ENCODE measurements around the gene CNTFR.

Gene CNTFR

DNA sequence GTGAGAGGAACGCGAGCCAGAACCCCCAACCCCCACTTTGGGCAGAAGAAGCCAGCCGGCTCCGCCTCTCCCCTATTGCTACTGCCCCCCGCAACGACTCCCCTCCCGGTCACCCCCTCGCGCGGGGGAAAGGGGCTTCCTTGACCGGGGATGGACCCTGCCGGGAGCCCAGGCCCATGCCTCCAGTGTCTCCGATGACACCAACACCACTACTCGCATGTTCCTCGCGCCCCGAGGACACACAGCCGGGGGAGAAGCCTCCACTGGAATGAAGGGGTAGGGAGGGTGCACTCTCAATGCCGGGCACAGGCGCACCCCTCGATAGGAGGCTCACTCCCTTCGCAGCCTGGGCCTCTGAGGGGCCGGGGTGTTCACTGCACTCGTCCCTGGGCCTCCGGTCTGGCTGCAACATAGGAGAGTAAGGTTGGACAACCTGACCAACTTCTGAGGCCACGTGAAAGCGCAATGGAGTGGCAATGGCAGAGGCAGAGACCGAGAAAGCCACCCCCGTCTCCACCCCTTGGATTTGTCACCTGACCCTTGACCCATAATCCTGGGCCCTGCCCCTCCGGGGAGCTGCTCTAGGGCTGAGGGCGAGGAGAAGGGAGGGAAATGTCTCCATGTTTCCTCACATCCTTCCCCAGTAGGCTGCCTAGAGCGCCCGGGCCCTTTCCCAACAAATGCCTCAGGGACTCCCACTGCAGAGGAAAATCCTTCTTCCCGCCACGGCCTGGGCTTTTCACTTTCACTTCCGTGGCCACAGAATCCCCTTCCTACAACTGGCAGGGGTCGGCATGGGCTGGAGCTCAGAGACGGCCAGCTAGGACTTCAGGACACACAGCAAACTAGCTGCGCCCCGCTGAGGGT lies 1.1 kb upstream of the CNTFR start:
- DNase-seq (ENCODE audit: low spot score) = peak; percentile 62

DNA sequence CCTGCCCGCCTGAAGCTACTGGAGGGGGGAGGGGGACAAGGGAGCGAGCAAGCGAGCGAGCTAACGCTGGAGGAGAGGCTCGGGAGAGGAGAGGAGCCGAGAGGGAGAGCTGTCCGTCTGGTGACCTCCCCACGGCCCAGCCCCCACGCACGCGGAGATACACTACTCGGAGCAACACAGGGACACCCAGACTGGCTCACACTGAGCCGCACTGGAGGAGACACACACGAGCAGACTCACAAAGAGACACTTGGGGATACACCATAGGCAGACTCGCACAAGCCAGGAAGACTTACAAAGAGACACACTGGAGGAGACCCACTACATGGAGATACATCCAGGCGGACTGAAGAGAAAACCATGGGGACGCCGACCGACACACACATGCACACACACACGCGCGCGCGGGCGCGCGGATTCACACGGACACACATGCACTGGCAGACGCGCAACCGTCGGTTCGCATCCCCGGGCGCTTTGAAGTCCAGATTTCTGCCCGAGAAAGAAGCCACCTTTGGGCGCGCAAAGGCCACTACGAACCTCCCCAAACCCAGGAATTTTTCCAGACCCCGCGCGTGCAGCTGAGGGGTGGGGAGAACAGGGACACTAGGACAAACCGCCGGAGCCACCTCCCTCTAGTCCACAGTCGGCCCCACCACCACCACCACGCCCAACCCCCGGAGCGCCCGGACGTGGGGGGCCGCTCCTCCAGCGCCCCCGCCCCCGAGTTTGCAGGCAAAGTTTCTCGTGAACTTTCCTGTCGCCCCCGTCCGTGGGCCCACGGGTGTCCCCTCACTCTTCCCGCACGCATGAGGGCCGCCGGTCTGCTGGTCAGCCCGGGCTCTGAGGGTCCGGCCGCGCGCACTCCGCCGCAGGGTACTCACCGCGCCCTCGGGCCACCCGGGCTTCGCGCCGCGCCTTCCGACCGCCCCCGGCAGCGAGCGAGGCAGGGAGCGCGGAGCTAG lies 571 bp downstream of the CNTFR start:
- no peak for DNase-seq (ENCODE audit: low spot score)

DNA sequence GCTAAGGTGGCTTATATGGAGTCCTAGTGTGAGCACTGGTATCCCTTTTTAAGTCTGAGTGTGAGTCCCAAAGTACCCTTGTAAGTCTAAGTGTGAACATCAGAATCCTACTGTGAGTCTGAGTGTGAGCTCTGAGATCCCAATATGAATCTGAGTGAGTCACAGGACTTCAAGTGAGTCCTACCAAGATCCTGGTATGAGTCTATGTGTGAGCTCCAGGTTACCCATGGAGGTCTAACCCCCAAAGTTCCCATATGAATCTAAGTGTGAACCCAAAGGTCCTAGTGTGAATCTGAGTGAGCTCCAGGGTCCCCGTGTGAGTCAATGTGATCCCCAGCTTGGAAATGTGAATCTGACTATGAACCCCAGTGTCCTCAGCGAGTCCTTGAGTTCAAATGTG lies 2.3 kb downstream of the CNTFR start:
- no peak for DNase-seq (ENCODE audit: low spot score)

GRCh38 chr9:34585946-34586669 lies 3.4 kb downstream of the CNTFR start:
- no peak for DNase-seq (ENCODE audit: low spot score)

- no peak for DNase-seq (ENCODE audit: low spot score)
Measured at GRCh38 chr9:34584970-34585369, 4.6 kb downstream of the CNTFR start.

DNA sequence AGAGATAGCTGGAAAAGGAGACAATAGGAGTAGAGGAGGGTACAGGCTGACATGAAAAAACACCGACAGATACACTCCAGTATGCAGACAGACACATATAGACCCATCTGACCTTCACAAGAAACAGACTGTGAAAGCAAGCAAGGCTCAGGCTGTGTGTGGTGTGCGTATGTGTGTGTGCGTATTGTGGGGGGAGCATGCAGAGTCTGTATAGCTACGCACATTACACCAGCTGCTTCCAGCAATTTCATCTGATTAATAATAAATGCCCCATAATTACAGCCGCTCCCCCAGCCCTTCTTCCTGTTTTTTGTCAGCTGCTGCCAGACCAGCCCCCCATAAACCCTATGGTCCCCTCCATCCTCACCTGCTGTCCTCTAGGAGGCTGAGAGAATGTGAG lies 6.7 kb downstream of the CNTFR start:
- no peak for DNase-seq (ENCODE audit: low spot score)

DNA sequence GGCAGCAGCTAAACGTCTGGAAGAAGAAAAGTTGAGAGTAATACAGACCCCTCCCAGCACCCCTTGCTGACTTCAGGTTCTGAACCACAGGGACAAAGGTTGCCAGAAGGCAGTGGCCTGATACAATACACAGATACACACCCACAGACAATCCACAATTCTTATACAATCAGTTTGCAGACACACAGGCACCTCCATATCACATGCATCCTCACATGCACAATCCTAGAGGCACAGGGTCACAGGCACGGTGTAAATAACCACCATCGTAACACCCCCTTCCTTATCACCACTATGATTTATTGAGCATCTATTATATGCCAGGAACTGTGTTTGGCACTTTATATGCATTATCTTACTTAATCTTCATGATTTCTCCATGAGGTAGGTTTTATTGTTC lies 8.2 kb downstream of the CNTFR start:
- DNase-seq (ENCODE audit: low spot score) = no peak

DNA sequence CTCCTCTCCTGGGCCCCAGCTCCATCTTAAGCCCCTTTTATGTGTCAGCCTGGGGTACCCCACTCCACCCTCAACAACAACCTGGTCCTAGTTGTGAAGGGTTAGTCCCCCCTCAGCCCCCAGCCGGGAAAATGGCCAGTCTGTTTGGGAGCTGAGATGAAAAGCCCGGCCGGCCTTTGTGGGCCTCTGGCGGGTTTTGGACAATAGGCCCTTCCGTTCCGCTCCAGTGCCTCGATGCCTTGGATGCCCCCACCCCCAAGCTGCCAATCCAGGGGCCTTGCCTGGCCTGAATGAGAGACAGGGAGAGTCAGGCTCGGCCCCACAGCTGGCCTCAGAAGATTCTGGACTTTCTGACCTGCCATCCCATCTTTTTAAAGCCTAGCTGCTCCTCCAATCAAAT lies 9.2 kb downstream of the CNTFR start:
- no peak for DNase-seq (ENCODE audit: low spot score)

GRCh38 chr9:34579808-34580163 lies 9.7 kb downstream of the CNTFR start:
- DNase-seq (ENCODE audit: low spot score) = no peak

DNA sequence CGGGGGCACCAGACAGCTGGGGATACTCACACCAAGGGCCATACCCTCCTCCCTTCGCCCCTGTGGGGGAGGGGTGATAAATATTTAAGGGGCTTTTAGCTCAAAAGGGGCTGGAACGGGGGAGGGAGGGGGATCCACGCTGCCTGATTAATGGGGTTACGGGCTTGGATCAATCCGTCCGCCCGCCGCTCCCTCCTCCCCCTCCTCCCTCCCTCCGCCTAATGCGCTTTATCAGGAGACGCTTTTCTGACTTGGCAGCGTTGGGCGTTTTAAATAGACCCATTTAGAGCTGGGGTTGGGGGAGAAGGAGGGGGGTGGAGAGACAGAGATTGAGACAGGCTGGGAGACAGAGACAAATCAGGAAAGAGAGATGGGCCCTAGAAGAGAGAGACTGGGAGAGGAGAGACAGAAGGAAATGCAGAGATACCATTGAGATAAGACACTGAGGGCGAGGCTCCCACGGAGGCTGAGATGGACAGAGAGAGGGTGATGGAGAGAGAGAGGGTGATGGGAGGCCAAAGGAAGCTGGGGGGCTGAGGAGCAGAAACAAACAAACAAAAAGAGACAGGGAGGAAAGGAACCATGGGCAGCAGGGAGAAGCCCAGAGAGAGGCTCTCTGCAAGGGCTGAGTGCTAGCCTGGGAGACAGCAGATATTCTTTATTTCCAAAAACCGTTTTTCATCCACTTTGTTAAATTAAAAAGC lies 10.3 kb downstream of the CNTFR start:
- peak; percentile 68 for DNase-seq (ENCODE audit: low spot score)

- no peak for DNase-seq (ENCODE audit: low spot score)
Measured at GRCh38 chr9:34578241-34579103, 11.1 kb downstream of the CNTFR start.

DNA sequence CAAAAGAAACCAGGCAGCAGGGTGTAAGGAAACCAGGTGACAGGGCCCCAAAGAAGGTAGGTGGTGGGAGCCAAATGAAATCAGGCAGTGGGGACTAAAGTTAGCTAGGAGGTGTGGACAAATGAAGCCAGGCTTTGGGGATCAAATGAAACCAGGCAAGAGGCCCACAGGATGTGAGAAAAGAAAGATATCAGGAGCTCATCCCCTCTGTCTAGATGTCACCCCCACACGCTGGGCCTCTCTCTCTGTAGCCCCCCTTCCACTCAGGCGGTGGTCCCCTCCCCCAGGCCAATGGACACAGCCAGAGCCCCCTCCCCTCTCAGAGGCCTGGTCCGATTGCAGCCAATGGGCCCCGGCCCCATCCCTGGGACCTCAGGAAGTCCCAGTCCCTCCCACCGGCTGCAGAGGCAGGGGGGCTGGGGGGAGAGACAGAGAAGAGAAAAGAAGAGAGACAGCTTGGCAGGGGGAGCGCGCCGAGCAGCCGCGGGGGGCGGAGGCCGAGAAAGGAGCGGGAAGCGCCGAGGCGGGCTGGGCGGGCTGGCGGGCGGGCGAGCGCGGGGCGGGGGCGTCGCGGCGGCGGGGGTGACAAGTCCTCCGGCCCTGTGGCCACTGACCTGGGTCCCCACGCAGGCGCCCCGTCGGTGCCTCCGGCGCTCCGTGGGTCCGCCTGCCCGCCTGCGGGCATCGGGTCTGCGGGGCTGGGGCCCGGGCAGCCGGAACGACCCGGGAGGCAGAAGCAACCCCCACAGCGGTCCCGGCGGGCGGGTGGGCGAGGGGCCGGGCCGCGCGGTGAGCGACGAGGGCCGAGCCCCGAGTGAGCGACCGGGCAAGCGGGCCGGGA lies 11.9 kb downstream of the CNTFR start:
- DNase-seq (ENCODE audit: low spot score) = no peak

DNA sequence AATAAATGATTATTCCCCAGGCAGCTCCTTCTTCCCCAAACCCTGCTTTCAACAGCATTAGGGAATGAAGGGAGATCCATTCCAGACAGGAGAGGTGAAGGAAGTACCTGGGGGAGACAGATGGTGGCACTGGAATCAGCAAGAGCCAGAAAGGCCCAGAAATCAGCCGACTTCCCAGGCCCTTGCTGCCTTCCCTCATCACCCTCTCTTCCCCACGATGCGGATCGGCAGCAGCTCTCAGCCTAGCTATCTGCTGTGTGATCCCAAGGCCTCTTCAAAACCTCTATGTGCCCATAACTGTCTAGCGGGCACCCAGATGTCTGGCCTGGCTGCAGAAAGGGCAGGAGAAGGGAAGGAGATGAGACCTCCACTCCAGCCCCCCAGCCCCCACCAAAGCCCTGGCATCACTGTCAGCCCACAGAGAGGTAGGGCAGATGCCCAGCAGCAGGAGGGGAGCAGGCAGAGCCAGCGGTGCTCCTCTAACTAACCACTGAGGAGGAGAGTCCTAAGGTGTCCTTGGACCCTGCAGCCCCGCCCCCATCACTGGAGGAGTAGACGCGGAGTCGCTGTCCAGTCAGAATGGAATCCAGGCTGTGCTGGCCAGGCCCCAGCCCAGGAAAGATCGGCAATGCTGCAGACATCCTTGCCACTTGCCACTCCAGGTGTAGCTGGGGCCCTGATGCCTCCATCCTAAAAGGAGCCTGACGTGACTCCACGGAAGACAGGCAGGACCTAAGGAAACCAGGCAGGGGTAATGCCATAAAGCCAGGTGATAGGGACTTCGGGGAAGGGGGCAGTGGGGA lies 12.7 kb downstream of the CNTFR start:
- DNase-seq (ENCODE audit: low spot score) = no peak

DNA sequence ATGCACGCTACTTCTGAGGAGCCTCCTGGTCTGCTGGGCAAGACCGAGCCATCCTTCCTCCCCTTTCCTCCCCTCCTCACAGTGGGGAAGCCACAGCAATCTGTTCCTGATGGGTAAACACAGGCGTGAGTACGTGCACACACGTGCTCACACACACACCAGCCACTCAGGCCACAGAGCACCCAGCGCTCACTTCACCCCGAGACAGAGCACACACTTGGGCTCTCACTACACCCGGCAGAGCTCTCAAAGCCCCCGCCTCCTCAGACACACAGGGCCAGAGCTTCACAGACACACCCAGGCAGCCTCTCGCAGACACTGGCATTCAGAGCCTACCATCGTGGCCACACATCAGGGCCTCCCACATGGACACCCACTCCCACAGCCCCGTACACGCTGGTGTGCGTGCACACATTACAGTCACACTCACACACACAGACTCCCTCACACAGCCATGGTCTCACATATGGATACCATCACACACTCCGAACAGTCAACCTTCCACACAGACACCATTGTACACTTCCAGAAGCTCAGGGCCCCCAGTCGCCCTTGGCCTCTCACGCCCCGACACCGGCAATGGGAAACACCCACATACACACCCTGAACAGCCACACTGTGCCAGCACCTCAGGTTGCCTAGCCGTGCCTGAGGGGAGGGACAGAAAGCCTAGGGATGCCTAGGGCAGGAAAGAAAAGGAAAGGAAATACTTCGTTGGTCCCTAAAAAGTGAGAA lies 13.5 kb downstream of the CNTFR start:
- DNase-seq (ENCODE audit: low spot score) = no peak

DNA sequence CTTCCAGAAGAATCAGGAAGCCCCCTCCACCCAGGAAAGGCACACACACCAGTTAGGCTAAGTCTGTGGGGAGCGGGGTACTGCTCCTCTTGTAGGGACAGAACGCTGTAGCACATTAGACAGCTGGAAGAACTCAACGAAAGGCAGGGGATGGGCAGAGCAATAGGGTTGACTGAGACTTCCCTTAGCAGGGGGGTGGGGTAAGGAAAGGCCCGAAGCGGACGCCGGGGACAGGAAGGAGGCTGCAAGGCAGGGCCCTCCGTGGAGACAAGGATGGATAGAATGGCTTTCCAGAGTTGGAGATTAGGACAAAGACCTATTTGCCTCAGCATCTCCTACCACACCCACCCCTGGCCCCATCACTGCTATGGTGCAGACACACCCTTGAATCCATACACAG lies 14.3 kb downstream of the CNTFR start:
- no peak for DNase-seq (ENCODE audit: low spot score)

DNA sequence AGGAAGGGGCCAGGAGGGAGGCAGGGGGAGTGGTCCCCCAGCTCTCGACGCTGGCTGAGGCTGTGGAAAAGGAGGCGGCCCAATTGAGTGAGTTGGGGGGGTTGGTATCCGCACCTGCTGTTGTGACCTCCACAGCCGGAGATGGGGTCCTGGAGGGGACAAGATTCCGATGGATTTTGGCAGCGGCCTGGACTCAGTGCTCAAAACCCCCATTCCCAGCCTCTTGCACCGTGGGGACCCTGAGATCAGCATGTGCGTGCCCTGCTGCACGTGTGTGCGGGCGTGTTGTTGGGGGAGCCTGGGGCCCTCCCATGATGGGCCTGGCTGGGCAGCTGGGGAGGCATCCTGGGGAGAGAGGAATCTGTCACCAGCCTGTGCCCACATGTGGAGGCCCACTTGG lies 15.0 kb downstream of the CNTFR start:
- DNase-seq (ENCODE audit: low spot score) = no peak

- no peak for DNase-seq (ENCODE audit: low spot score)
Measured at GRCh38 chr9:34573599-34574325, 15.8 kb downstream of the CNTFR start.

DNA sequence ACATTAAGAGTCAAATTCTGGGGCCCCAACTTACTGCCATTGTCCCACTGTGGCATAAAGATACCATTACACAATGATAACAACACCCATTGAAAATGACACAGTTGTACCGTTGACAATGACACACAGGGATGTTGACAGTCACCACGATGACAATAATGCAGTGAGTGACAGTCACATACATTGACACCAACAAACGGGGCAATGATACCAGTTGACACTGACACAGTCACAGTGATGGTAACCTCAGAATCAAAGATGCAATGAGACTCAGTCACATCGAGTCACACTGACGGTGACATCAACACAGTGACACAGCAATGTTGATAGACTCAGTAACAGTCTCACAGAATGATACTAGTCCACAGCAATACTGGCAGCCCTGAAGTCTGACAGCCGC lies 16.9 kb downstream of the CNTFR start:
- DNase-seq (ENCODE audit: low spot score) = no peak

Data from D341Med (cell line).